K562 (cell line): ENCODE data around the gene MRPS35.

Experiments used
- FOSL1 ChIP-seq: fragments of 200-800 bp; sonication (Bioruptor generic); conservative IDR thresholded peaks from 2 replicates; pipeline ENCODE4 v1.6.1; 2016; ENCODE audit warnings: missing genetic modification characterization, missing compliant biosample characterization
- FOXM1 ChIP-seq, 2 experiments: fragments of 450-650 bp in 1 of 2; sonication (generic) in 1 of 2; formaldehyde crosslinking in 1 of 2; IDR thresholded peaks; 2 replicates each; pipeline versions ENCODE4 v1.6.1 to v1.9.0; 2017 to 2022; ENCODE audit warnings: low read depth in 2 of 2, mild to moderate bottlenecking in 2 of 2, missing genetic modification reagents in 1 of 2, moderate library complexity in 1 of 2
- MYC ChIP-seq, 2 experiments: fragments of 250-450 bp in 1 of 2; sonication (Bioruptor Pico) in 1 of 2; IDR thresholded peaks; 2 replicates each; pipeline versions ENCODE4 v1.5.1 to v1.6.1; 2012 to 2021; ENCODE audit warnings: low read depth in 2 of 2, borderline replicate concordance in 1 of 2, improper control_type of control experiment in 1 of 2, low read length in 1 of 2, mild to moderate bottlenecking in 1 of 2, moderate library complexity in 1 of 2
- MYNN ChIP-seq, 2 experiments: sonication (generic); formaldehyde crosslinking in 1 of 2; IDR thresholded peaks; 2 replicates each; pipeline versions ENCODE4 v1.5.0 to v1.6.1; 2016 to 2020; ENCODE audit warnings: antibody characterized with exemption in 1 of 2, missing genetic modification reagents in 1 of 2
- POLR2A ChIP-seq: fragments of 450-650 bp; conservative IDR thresholded peaks from 2 replicates; pipeline ENCODE4 v1.6.1; 2016
- SMC3 ChIP-seq: conservative IDR thresholded peaks from 2 replicates; pipeline ENCODE4 v1.6.1; 2011; ENCODE audit warnings: low read depth, low read length, improper control_type of control experiment; ENCODE audit not compliant: insufficient read depth
- ZNF239 ChIP-seq: fragments of 250-450 bp; sonication (Bioruptor Pico); IDR thresholded peaks from 2 replicates; pipeline ENCODE4 v1.4.0; 2020; ENCODE audit warnings: mild to moderate bottlenecking

GRCh38 chr12:27667540-27667939, 43.1 kb upstream of the MRPS35 start:
- no peak for TF ChIP-seq MYC (IDR thresholded peaks at IDR 0.05; ENCODE audit: low read depth, low read length)
- no peak for TF ChIP-seq MYC (CRISPR knock-in tag; IDR thresholded peaks at IDR 0.05; ENCODE audit: borderline replicate concordance, low read depth)
- no peak for TF ChIP-seq ZNF239 (CRISPR knock-in tag)
- TF ChIP-seq SMC3: no peak
- TF ChIP-seq MYNN (IDR thresholded peaks at IDR 0.05): no peak
- no peak for TF ChIP-seq MYNN (CRISPR knock-in tag; IDR thresholded peaks at IDR 0.05)
- no peak for TF ChIP-seq POLR2A
- TF ChIP-seq FOSL1 (tag): no peak
- TF ChIP-seq FOXM1 (IDR thresholded peaks at IDR 0.05; ENCODE audit: low read depth): no peak
- no peak for TF ChIP-seq FOXM1 (CRISPR knock-in tag; IDR thresholded peaks at IDR 0.05; ENCODE audit: low read depth)
